PC-3 (cell line): ENCODE results near the gene KMT2A.

ENCODE experiments used
- CTCF ChIP-seq: fragments of 300-600 bp; sonication (generic); conservative IDR thresholded peaks from 2 replicates; pipeline ENCODE4 v1.5.1; 2017; ENCODE audit warnings: antibody characterized with exemption, low read depth, mild to moderate bottlenecking, low read length
- EZH2 ChIP-seq: fragments of 300-600 bp; sonication (generic); IDR thresholded peaks from one replicate; pipeline ENCODE4 v1.6.1; 2017; ENCODE audit warnings: antibody characterized with exemption, mild to moderate bottlenecking, low read length; ENCODE audit not compliant: unreplicated experiment

- TF ChIP-seq CTCF: no peak
- TF ChIP-seq EZH2: no peak
Measured at GRCh38 chr11:118396097-118396501, 40.2 kb upstream of the KMT2A start.
